K562 (cell line): ENCODE results near the gene LSR. TPM values are rescaled to one million over a fixed set of nuclear protein-coding genes. Genes with fewer than 3 reads are reported as not detected.

ENCODE experiments used
- BRCA1 ChIP-seq, 2 experiments: fragments of 450-650 bp in 1 of 2; sonication (generic) in 1 of 2; formaldehyde crosslinking in 1 of 2; IDR thresholded peaks; 2 replicates each; pipeline versions ENCODE4 v1.5.0 to v1.6.1; 2017 to 2020; ENCODE audit warnings: mild to moderate bottlenecking in 1 of 2, missing genetic modification reagents in 1 of 2
- CHD2 ChIP-seq: IDR thresholded peaks from 2 replicates; pipeline ENCODE4 v1.6.1; 2011; ENCODE audit warnings: low read depth, low read length
- ESRRB ChIP-seq: fragments of 250-450 bp; sonication (Bioruptor Pico); IDR thresholded peaks from 2 replicates; pipeline ENCODE4 v1.5.0; 2020; ENCODE audit warnings: mild to moderate bottlenecking, moderate library complexity, borderline replicate concordance
- GATAD2B ChIP-seq: fragments of 450-650 bp; IDR thresholded peaks from 2 replicates; pipeline ENCODE4 v1.6.1; 2017; ENCODE audit warnings: mild to moderate bottlenecking, borderline replicate concordance
- NCOA1 ChIP-seq: fragments of 450-650 bp; IDR thresholded peaks from 2 replicates; pipeline ENCODE4 v1.6.1; 2016; ENCODE audit warnings: low read depth
- NR2C2 ChIP-seq, 2 experiments: fragments of 200-800 bp in 1 of 2; sonication (Bioruptor generic) in 1 of 2; sonication (generic) in 1 of 2; formaldehyde crosslinking in 1 of 2; IDR thresholded peaks; 2 replicates each; pipeline versions ENCODE4 v1.6.1 to v1.8.0; 2016 to 2022; ENCODE audit warnings: mild to moderate bottlenecking in 1 of 2, missing compliant biosample characterization in 1 of 2, missing genetic modification characterization in 1 of 2, missing genetic modification reagents in 1 of 2
- NUFIP1 ChIP-seq: fragments of 450-650 bp; IDR thresholded peaks from 2 replicates; pipeline ENCODE4 v1.6.1; 2018; ENCODE audit not compliant: partially characterized antibody
- PHB2 ChIP-seq: fragments of 450-650 bp; IDR thresholded peaks from 2 replicates; pipeline ENCODE4 v1.6.1; 2017; ENCODE audit warnings: low read depth
- SMARCA4 ChIP-seq: fragments of 450-650 bp; IDR thresholded peaks from 2 replicates; pipeline ENCODE4 v1.6.1; 2016
- SNIP1 ChIP-seq: fragments of 450-650 bp; IDR thresholded peaks from 2 replicates; pipeline ENCODE4 v1.7.1; 2017; ENCODE audit warnings: low read depth, mild to moderate bottlenecking
- XRCC4 ChIP-seq: IDR thresholded peaks from one replicate; pipeline ENCODE4 v1.6.1; 2011; ENCODE audit not compliant: insufficient read depth, insufficient read length; ENCODE audit errors: extremely low read depth
- ZNF140 ChIP-seq: fragments of 250-450 bp; sonication (Bioruptor Pico); IDR thresholded peaks from 2 replicates; pipeline ENCODE4 v1.8.0; 2021; ENCODE audit warnings: moderate library complexity, mild to moderate bottlenecking, inconsistent platforms
- ZNF23 ChIP-seq: fragments of 250-450 bp; sonication (Bioruptor Pico); IDR thresholded peaks from 2 replicates; pipeline ENCODE4 v1.4.0; 2020; ENCODE audit warnings: mild to moderate bottlenecking
- ZNF778 ChIP-seq: fragments of 450-650 bp; formaldehyde crosslinking; IDR thresholded peaks from 2 replicates; pipeline ENCODE4 v1.4.0; 2020; ENCODE audit warnings: mild to moderate bottlenecking, moderate library complexity
- polyA plus RNA-seq, 8 experiments: library from polyadenylated mRNA; depleted of rRNA in 4 of 8; stranded (reverse) in 5 of 8; unstranded in 3 of 8; fragments of >200 nt; fragmentation: Nextera tagmentation in 2 of 8; fragmentation: Illumina TruSeq in 1 of 8; extraction: Ambion mirVana in 2 of 8; extraction: Trizol in 1 of 8; gene quantifications; 2 replicates each; pipeline versions ENCODE4 v1.2.1 to v1.2.3, GENCODE V29; 2011 to 2014; ENCODE audit warnings: inconsistent platforms in 1 of 8, missing spikeins in 1 of 8
- total RNA-seq, 7 experiments: library from RNA; depleted of rRNA in 6 of 7; stranded (reverse); fragments of >200 nt in 6 of 7; fragmentation: Illumina TruSeq in 2 of 7; extraction: Trizol in 2 of 7; gene quantifications; 2 replicates each; pipeline versions ENCODE4 v1.2.1 to v1.2.3, GENCODE V29; 2011 to 2021; ENCODE audit warnings: low replicate concordance in 1 of 7
- TF ChIP-seq, protein P1 (sequence below): fragments of 450-650 bp; formaldehyde crosslinking; IDR thresholded peaks from 2 replicates; pipeline ENCODE4 v1.4.0; 2020; ENCODE audit warnings: mild to moderate bottlenecking, moderate library complexity
- TF ChIP-seq, protein P2 (sequence below): sonication (generic); formaldehyde crosslinking; IDR thresholded peaks from 2 replicates; pipeline ENCODE4 v1.8.0; 2022; ENCODE audit warnings: missing genetic modification reagents, mild to moderate bottlenecking, borderline replicate concordance
- TF ChIP-seq, protein P3 (sequence below): fragments of 250-450 bp; sonication (Bioruptor Pico); IDR thresholded peaks from 2 replicates; pipeline ENCODE4 v1.5.0; 2020; ENCODE audit warnings: mild to moderate bottlenecking, borderline replicate concordance
- TF ChIP-seq, protein P4 (sequence below): sonication (generic); formaldehyde crosslinking; IDR thresholded peaks from 2 replicates; pipeline ENCODE4 v1.8.1; 2023; ENCODE audit warnings: mild to moderate bottlenecking, missing genetic modification reagents

The LSR gene
- total and polyA plus RNA-seq, 9 of the 15 experiments (the other 6 are each of a cell fraction or from before 2014, with no cell fraction given): 0.44 to 87.9 (median 28.0) TPM

DNA sequence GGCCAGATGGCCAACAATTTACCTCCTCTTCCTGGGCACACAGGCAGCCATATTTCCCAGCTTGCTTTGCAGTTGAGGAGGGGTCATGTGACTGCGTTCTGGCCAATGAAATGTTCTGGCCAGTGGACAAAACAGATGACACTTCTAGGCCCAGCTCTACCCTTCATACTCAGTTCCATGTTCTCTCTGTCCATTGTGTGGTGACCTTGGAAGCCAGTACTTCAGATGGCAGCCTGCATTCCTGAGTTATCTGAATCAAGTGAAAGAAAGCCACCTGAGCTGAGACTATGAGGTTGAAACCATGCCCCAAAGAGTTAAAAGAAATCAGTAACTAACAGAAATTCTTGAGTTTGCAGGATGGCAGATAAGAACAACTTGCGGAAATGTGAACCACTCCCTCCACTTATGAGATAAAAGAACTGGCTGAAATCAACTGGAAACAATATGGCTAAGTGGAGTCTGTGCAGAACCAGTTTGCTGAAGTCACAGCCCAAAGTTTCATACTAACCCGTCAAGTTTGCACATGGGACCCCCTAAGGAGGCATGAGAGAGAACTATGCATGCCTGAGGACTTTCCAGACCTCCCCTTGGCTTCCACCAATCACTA is 28.4 kb upstream of the LSR start (continued):
- TF ChIP-seq NCOA1 (peak; percentile 85; the same call in 1 of the 2 replicates), ZNF23 (CRISPR knock-in tag) (no peak), PHB2 (peak; percentile 83), ZNF778 (no peak), XRCC4 (no peak), CHD2 (no peak), NR2C2 (CRISPR knock-in tag; IDR thresholded peaks at IDR 0.05) (no peak), NR2C2 (tag; IDR thresholded peaks at IDR 0.05) (peak; percentile 58), ESRRB (no peak), GATAD2B (peak; percentile 89), SNIP1 (no peak), SMARCA4 (peak; percentile 94), ZNF140 (CRISPR knock-in tag) (no peak), BRCA1 (IDR thresholded peaks at IDR 0.05) (no peak), BRCA1 (CRISPR knock-in tag; IDR thresholded peaks at IDR 0.05) (no peak), NUFIP1 (no peak)
- TF ChIP-seq, protein P1, sequence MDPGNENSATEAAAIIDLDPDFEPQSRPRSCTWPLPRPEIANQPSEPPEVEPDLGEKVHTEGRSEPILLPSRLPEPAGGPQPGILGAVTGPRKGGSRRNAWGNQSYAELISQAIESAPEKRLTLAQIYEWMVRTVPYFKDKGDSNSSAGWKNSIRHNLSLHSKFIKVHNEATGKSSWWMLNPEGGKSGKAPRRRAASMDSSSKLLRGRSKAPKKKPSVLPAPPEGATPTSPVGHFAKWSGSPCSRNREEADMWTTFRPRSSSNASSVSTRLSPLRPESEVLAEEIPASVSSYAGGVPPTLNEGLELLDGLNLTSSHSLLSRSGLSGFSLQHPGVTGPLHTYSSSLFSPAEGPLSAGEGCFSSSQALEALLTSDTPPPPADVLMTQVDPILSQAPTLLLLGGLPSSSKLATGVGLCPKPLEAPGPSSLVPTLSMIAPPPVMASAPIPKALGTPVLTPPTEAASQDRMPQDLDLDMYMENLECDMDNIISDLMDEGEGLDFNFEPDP (CRISPR knock-in tag): no peak
- TF ChIP-seq, protein P2, sequence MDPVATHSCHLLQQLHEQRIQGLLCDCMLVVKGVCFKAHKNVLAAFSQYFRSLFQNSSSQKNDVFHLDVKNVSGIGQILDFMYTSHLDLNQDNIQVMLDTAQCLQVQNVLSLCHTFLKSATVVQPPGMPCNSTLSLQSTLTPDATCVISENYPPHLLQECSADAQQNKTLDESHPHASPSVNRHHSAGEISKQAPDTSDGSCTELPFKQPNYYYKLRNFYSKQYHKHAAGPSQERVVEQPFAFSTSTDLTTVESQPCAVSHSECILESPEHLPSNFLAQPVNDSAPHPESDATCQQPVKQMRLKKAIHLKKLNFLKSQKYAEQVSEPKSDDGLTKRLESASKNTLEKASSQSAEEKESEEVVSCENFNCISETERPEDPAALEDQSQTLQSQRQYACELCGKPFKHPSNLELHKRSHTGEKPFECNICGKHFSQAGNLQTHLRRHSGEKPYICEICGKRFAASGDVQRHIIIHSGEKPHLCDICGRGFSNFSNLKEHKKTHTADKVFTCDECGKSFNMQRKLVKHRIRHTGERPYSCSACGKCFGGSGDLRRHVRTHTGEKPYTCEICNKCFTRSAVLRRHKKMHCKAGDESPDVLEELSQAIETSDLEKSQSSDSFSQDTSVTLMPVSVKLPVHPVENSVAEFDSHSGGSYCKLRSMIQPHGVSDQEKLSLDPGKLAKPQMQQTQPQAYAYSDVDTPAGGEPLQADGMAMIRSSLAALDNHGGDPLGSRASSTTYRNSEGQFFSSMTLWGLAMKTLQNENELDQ (CRISPR knock-in tag): no peak
- TF ChIP-seq, protein P3, sequence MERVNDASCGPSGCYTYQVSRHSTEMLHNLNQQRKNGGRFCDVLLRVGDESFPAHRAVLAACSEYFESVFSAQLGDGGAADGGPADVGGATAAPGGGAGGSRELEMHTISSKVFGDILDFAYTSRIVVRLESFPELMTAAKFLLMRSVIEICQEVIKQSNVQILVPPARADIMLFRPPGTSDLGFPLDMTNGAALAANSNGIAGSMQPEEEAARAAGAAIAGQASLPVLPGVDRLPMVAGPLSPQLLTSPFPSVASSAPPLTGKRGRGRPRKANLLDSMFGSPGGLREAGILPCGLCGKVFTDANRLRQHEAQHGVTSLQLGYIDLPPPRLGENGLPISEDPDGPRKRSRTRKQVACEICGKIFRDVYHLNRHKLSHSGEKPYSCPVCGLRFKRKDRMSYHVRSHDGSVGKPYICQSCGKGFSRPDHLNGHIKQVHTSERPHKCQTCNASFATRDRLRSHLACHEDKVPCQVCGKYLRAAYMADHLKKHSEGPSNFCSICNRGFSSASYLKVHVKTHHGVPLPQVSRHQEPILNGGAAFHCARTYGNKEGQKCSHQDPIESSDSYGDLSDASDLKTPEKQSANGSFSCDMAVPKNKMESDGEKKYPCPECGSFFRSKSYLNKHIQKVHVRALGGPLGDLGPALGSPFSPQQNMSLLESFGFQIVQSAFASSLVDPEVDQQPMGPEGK (CRISPR knock-in tag): no peak
- TF ChIP-seq, protein P4, sequence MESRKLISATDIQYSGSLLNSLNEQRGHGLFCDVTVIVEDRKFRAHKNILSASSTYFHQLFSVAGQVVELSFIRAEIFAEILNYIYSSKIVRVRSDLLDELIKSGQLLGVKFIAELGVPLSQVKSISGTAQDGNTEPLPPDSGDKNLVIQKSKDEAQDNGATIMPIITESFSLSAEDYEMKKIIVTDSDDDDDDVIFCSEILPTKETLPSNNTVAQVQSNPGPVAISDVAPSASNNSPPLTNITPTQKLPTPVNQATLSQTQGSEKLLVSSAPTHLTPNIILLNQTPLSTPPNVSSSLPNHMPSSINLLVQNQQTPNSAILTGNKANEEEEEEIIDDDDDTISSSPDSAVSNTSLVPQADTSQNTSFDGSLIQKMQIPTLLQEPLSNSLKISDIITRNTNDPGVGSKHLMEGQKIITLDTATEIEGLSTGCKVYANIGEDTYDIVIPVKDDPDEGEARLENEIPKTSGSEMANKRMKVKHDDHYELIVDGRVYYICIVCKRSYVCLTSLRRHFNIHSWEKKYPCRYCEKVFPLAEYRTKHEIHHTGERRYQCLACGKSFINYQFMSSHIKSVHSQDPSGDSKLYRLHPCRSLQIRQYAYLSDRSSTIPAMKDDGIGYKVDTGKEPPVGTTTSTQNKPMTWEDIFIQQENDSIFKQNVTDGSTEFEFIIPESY: peak; percentile 36; the same call in 1 of the 2 replicates
